Skin epidermis (tissue), 12 donors: ENCODE data around the gene TCF23.
"Not testable (repeated sequence)": the region's sequence is repeated elsewhere in the genome, so short reads cannot be mapped to it uniquely, and the experiment has no call there.

Source experiments
- H3K27ac ChIP-seq, 21 experiments: fragments of 200-600 bp; sonication (generic) in 11 of 21; one replicate each; pipeline ENCODE4 v1.5.0; 2020; ENCODE audit warnings: mild to moderate bottlenecking in 3 of 21, inconsistent platforms in 2 of 21, moderate library complexity in 2 of 21
- H3K4me3 ChIP-seq, 7 experiments: fragments of 200-600 bp; sonication (generic) in 2 of 7; one replicate each; pipeline ENCODE4 v1.5.0; 2020; ENCODE audit warnings: inconsistent platforms in 2 of 7, mild to moderate bottlenecking in 2 of 7, moderate library complexity in 1 of 7

TCF23 gene

GRCh38 chr2:27152102-27152795 lies 3.4 kb downstream of the TCF23 start:
- Histone ChIP-seq H3K4me3 (no peak overlapping the region), H3K27ac (no peak overlapping the region)

GRCh38 chr2:27152796-27153464 lies 4.1 kb downstream of the TCF23 start:
- H3K27ac ChIP-seq = no peak overlapping the region
- H3K4me3 ChIP-seq = no peak overlapping the region

GRCh38 chr2:27154488-27154887 lies 5.7 kb downstream of the TCF23 start:
- H3K27ac ChIP-seq = no peak overlapping the region

GRCh38 chr2:27155069-27155520 lies 6.3 kb downstream of the TCF23 start:
- no peak overlapping the region for H3K27ac ChIP-seq
- H3K4me3 ChIP-seq = no peak overlapping the region

More at GRCh38 chr2:27154488-27154887, 5.7 kb downstream of the TCF23 start:
- no peak overlapping the region for H3K4me3 ChIP-seq

DNA sequence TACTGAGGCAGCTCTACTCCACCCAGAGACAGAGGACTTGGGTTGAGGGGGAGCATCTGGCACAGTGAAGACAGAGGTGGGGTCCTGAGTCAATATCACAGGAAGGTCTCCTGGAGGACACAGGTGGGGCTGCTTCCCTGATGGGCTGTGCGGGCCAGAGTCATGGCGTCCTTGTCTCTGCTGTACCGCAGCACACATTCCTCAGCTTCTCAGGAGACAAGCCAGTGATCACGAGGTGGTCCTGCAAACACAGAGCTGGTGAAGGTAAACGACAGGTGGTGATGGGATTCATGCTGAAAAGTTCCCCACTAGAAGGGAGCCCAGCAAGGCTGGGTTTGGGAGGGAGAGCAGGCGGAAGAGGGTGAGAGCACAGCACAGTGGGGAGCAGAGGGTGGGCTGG lies 9.7 kb downstream of the TCF23 start:
- H3K27ac ChIP-seq = no peak overlapping the region

DNA sequence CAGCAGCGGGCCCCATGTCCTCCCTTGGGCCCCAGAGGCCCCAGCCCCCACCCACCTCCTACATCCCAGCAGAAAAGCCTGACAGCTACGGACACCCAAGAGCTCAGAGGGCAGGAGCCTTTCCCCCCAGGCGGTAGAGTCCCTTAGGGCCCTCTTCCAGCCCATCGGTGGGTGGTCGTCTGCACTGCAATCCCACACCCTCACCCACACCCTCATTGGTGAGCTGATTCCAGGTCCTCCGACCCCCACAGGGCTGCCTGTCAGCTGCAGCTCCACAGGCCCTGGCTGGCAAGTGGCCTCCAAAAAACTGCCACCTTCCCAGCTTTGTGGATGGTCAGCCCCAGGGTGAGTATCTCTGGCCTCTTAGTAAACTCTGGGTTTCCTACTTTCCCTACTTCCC lies 10.5 kb downstream of the TCF23 start:
- no peak overlapping the region for H3K27ac ChIP-seq
- no peak overlapping the region for H3K4me3 ChIP-seq

More for the DNA sequence above, 9.7 kb downstream of the TCF23 start:
- H3K4me3 ChIP-seq = no peak overlapping the region

GRCh38 chr2:27160191-27160590 lies 11.4 kb downstream of the TCF23 start:
- Histone ChIP-seq H3K4me3 (no peak overlapping the region), H3K27ac (no peak overlapping the region)

- no peak overlapping the region for H3K4me3 ChIP-seq
- H3K27ac ChIP-seq = no peak overlapping the region
Observed at GRCh38 chr2:27162151-27163121, 13.6 kb downstream of the TCF23 start.

DNA sequence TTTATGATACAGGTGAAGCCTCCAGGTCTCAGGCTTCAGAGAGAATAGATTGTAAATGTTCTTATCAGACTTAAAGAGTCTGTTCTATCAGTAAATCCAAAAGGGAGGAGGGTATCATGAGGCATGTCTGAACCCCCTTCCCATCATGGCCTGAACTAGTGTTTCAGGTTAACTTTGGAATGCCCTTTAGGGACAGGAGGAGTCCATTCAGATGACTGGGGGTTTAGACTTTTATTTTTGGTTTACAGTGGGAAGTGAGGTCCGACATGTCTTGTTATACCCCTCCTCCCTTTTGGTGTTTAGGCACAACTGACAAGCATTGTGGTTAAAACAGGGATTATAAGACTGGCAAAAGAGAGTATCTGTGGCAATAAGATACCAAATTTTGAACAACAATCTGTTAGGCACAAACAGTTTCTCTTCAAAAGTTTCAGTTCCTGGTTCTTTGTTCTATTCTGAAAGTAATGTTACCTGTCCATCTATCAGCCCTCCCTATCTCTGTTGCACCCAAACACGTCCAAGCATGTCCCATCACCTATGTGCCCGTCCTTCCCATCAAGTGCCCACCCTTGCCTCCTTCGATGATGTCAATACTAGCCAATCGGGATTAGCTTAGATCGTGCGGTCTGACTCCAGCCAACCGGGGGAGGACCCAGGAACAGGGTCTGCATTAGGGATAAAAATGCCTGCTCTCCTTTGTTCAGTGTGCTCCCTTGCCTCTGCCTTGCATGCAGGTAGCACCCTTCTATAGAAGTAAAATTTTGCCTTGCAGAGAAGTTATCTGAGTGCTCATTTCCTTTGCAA lies 16.4 kb downstream of the TCF23 start:
- H3K27ac ChIP-seq = no peak overlapping the region
- H3K4me3 ChIP-seq = no peak overlapping the region

GRCh38 chr2:27170581-27171337 lies 22.0 kb downstream of the TCF23 start:
- H3K4me3 ChIP-seq = no peak overlapping the region
- H3K27ac ChIP-seq = no peak overlapping the region

DNA sequence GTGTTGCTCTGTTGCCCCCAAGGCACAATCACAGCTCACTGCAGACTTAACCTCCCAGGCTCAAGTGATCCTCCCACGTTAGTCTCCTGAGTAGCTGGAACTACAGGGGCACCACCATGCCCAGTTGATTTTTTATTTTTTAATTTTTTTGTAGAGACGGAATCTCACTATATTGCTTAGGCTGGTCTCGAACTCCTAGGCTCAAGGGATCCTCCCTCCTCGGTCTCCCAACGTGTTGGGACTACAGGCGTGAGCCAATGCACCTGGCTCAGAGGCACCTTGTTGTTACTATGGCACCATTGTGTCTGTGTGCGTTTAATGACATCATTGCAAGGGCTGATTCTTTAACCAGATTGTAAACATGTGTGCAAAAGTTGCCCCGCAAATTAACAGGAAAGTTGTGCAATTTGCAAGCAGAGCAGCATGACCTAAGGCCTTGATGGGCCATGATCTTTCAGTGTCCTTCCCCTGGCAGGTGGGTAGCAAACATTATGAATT lies 22.6 kb downstream of the TCF23 start:
- Histone ChIP-seq H3K4me3 (no peak overlapping the region), H3K27ac (no peak overlapping the region)

DNA sequence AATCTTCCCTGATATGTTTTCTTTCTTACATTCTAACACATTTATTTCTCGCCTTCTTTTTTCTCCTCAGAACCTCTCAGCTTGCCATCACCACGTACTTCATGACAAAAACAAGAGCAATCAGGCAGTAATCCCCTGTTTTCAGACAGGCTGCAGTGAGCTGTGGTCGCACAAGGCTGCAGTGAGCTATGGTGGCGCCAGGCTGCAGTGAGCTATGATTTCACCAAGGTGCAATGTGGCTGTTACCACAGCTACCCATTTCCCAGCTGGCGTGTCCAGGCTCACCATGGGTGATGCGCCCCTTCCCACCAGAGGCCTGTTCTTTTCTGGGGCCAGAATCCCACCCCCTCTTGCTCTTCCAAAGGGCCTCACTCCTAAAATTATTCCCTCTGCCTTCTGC lies 25.8 kb downstream of the TCF23 start:
- Histone ChIP-seq H3K4me3 (no peak overlapping the region), H3K27ac (no peak overlapping the region)

DNA sequence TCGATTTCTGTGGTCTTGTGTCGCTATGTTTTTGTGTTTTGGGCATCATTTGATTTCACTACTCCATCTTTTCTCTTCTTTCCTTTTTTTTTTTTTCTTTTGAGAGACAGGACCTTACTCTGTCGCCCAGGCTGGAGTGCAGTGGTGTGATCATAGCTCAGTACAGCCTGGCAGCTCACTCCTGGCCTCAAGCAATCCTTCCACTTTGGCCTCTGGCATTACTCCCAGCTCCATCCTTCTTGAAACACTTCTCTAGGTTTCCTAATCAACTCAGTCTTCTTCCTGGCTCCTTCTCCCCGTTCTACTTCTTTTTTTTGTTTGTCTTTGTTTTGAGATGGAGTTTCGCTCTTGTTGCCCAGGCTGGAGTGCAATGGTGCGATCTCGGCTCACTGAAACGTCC lies 26.5 kb downstream of the TCF23 start:
- H3K27ac ChIP-seq = no peak overlapping the region

DNA sequence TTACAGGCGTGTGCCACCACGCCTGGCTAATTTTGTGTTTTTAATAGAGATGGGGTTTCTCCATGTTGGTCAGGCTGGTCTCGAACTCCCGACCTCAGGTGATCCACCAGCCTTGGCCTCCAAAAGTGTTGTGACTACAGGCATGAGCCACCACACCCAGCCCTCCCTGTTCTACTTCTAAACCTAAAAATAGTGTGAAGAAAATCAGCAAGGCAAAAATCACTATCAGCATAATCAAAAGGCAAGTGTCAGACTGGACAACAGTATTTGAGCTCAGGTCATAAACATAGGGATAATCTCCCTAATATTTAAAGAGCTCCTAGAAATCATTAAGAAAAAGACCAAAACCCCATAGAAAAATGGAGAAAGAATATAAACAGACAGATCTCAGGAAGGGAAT lies 27.0 kb downstream of the TCF23 start:
- H3K4me3 ChIP-seq, H3K27ac ChIP-seq: not testable (repeated sequence)

More for the DNA sequence above, 26.5 kb downstream of the TCF23 start:
- no peak overlapping the region for H3K4me3 ChIP-seq

DNA sequence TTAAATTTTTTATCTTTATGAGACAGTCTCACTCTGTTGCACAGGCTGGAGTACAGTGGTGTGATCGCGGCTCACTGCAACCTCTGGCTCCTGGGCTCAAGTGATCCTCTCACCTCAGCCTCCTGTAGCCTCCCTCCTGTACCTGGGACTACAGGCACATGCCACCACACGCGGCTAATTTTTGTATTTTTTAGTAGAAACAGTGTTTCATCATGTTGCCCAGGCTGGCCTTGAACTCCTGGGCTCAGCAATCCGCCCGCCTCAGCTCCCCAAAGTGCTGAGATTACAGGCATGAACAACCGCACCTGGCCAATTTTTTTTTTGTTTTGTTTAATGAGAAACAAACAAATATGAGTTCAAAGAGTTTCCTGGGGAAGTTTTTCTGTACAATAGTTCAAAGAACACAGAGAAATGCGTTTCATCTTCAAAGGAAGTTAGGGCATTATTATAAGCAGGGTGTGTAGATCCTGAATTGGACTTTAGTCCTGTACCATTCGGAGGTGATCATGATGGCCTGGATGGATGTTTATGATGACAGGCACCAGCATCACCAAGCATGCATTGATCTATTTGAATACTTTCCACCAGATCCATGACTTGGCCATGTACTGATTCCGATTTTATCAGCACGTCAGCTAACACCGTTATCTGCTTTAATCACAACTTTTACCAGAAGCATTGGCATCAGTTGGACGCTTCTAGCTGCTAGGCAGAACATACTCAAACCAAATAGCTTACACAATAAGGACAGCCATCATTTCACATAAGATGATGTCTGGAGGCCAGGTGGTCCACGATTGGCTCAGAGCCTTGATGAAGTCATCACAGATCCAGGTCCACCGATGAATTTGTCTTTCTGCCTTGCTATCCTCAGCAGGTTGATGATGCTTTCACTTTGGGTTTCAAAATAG lies 28.9 kb downstream of the TCF23 start:
- H3K4me3 ChIP-seq = no peak overlapping the region
- H3K27ac ChIP-seq = no peak overlapping the region

DNA sequence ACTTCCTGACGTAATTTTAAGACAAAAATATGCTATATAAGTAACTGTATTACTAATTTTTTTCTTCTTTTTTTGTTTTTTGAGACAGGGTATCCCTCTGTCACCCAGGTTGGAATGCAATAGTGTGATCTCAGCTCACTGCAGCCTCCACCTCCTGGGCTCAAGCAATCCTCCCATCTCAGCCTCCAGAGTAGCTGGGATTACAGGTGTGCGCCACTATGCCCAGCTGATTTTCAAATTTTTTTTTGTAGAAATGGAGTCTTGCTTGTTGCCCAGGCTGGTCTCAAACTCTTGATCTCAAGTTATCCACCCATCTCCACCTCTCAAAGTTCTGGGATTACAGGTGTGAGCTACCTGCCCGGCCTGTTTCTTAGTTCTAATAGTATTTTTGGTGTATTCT lies 29.7 kb downstream of the TCF23 start:
- H3K4me3 ChIP-seq = no peak overlapping the region
- H3K27ac ChIP-seq = no peak overlapping the region

DNA sequence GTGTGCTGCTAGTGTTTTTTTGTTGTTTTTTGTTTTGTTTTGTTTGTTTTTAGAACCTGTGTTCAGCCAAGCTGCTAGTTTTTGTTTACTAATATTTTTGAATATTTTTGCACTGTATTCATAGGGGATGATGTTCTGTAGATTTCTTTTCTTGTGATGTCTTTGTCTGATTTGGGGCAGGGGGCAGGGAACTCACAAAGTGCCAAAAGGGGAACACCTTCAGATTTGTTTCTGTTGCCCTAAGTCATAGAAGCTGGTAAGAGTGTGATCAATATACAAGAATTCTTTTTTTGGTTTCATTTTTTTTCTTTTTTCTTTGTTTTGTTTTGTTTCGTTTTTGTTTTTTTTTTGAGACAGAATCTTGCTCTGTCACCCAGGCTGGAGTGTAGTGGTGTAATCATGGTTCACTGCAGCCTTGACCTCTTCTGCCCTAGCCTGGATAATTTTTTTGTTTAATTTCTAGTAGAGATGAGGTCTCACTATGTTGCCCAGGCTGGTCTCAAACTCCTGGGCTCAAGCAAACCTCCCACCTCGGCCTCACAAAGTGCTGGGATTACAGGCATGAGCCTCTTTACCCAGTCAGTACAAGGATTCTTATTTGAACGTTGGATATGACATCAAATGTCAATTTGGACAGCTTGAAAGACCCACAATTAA lies 30.7 kb downstream of the TCF23 start:
- peak overlapping the region in 1 of 21 experiments; percentile 30 for H3K27ac ChIP-seq

More for the DNA sequence above, 30.7 kb downstream of the TCF23 start:
- no peak overlapping the region for H3K4me3 ChIP-seq
